SH-SY5Y (cell line): ENCODE results near the gene CYP2S1.

Experiments used
- GATA2 ChIP-seq: IDR thresholded peaks from 2 replicates; pipeline ENCODE4 v1.6.1; 2011; ENCODE audit warnings: mild to moderate bottlenecking, low read depth, low read length
- GATA3 ChIP-seq: IDR thresholded peaks from 2 replicates; pipeline ENCODE4 v1.6.1; 2011; ENCODE audit warnings: low read depth, mild to moderate bottlenecking, low read length, moderate library complexity

GRCh38 chr19:41248895-41249294 lies 55.9 kb downstream of the CYP2S1 start:
- no peak for TF ChIP-seq GATA2
- TF ChIP-seq GATA3 = no peak
